Measurements from ENCODE around the gene GPR142. TPM values are rescaled to one million over a fixed set of nuclear protein-coding genes. Genes with fewer than 3 reads are reported as not detected.

GPR142 gene
- total RNA-seq, 1 donor from 2014 or later = 4.1 TPM

DNA sequence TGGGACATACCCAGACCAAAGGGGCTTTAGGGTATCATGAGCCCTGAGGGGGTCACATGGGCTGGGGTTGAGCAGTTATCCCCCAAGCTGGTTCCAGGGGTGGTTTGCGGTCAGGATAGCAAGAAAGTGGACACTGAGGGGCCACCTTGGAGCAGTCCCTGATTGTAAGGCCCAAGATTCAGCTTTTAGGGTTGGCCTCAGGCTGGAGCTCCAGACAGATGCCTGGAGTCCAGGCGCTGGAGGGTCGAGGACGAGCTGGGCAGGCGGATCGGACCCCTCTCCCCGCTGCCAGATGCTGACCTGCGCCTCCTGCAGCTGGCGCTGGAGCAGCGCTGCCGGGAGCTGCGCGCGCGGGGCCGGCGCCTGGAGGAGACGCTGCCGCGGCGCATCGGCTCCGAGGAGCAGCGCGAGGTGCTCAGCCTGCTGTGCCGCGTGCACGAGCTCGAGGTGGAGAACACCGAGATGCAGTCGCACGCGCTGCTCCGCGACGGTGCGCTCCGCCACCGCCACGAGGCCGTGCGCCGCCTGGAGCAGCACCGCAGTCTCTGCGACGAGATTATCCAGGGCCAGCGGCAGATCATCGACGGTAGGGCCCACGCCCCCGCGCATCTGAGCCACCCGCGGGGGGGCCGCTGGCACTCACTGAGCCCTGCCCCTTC, 15.6 kb upstream of the GPR142 start:
- H3K36me3 Mint-ChIP-seq = no peaks in the 10 kb centered on the region
- TF ChIP-seq, protein P1, sequence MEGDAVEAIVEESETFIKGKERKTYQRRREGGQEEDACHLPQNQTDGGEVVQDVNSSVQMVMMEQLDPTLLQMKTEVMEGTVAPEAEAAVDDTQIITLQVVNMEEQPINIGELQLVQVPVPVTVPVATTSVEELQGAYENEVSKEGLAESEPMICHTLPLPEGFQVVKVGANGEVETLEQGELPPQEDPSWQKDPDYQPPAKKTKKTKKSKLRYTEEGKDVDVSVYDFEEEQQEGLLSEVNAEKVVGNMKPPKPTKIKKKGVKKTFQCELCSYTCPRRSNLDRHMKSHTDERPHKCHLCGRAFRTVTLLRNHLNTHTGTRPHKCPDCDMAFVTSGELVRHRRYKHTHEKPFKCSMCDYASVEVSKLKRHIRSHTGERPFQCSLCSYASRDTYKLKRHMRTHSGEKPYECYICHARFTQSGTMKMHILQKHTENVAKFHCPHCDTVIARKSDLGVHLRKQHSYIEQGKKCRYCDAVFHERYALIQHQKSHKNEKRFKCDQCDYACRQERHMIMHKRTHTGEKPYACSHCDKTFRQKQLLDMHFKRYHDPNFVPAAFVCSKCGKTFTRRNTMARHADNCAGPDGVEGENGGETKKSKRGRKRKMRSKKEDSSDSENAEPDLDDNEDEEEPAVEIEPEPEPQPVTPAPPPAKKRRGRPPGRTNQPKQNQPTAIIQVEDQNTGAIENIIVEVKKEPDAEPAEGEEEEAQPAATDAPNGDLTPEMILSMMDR (conservative IDR thresholded peaks at IDR 0.05) = peak; percentile 50
- peaks cover 95% of the 10 kb centered on the region for H3K27me3 Mint-ChIP-seq
- no peak overlapping the region for H3K4me3 Mint-ChIP-seq
- H3K9me3 Mint-ChIP-seq = no peaks in the 10 kb centered on the region
- H3K27ac Mint-ChIP-seq = no peak overlapping the region
- no peak for DNase-seq (ENCODE audit: extremely low spot score, unreplicated experiment)
- no peaks in the 10 kb centered on the region for H3K4me1 Mint-ChIP-seq (ENCODE audit: unreplicated experiment)

DNA sequence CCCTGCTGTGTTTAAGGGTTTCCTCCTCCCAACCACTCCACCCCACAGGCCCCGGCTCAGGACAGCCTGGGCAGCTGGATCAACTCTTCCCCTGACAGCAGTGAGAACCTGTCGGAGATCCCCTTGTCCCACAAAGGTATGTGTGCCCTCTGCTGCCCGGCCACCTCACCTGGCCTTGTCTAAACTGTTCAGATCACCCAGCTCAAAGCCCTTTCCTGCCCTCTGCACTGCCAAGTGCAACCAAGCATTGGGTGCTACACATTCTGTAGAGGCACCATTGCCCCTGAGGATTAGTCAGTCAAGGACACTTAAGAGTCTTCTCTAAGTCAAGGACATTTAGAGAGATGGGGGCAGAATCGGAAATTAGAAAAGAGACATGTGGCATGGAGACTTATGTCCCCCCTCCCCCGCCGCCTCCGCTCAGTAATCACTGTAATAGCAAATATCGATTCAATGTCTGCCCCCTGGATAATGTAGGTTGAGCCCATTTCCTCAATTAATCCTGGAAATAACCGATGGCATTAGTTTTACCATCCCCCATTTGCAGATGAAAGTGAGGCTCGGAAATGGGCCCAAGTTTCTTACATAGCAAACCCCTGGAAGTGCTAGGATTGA, 13.8 kb upstream of the GPR142 start:
- H3K9me3 Mint-ChIP-seq = no peaks in the 10 kb centered on the region
- no peak overlapping the region for H3K27ac Mint-ChIP-seq
- H3K4me1 Mint-ChIP-seq (ENCODE audit: unreplicated experiment) = peaks cover 4% of the 10 kb centered on the region
- TF ChIP-seq, protein P1 (conservative IDR thresholded peaks at IDR 0.05) = no peak
- no peak for DNase-seq (ENCODE audit: extremely low spot score, unreplicated experiment)
- no peak overlapping the region for H3K4me3 Mint-ChIP-seq
- peaks cover 85% of the 10 kb centered on the region for H3K27me3 Mint-ChIP-seq
- no peaks in the 10 kb centered on the region for H3K36me3 Mint-ChIP-seq

DNA sequence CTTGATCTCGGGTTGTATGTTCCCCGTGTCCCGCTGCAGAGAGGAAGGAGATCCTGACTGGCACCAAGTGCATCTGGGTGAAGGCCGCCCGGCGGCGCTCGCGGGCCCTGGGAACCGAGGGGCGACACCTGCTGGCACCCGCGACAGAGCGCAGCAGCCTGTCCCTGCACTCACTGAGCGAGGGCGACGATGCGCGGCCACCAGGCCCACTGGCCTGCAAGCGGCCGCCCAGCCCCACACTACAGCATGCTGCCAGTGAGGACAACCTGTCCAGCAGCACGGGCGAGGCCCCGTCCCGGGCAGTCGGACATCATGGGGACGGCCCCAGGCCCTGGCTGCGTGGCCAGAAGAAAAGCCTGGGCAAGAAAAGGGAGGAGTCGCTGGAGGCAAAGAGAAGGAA, 13.2 kb upstream of the GPR142 start:
- Mint-ChIP-seq H3K27me3 (peaks cover 84% of the 10 kb centered on the region), H3K36me3 (no peaks in the 10 kb centered on the region)
- DNase-seq (ENCODE audit: extremely low spot score, unreplicated experiment) = no peak

DNA sequence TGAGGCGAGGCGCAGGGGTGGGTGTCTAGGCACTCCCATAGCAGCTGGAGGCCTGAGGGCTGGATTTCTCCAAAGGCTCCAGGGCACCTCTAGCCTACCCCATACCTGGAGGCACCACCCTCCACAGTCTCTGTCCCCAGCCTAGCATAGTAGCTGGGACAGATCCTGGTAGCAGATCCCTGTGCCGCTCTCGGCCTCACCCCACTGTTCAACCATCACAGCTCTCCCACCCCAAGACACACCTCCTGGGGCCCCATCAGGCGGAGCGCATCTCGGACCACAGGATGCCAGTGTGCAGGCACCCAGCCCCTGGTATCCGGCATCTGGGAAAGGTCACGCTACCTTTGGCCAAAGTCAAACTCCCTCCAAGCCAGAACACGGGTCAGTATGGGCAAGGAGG, 12.7 kb upstream of the GPR142 start:
- Mint-ChIP-seq H3K36me3 (no peaks in the 10 kb centered on the region), H3K9me3 (no peaks in the 10 kb centered on the region), H3K4me1 (ENCODE audit: unreplicated experiment) (peaks cover 4% of the 10 kb centered on the region), H3K27ac (no peak overlapping the region), H3K4me3 (no peak overlapping the region), H3K27me3 (peaks cover 80% of the 10 kb centered on the region)
- TF ChIP-seq, protein P1 (conservative IDR thresholded peaks at IDR 0.05) = no peak
- DNase-seq (ENCODE audit: extremely low spot score, unreplicated experiment) = no peak

More for the DNA sequence above, 13.2 kb upstream of the GPR142 start:
- Mint-ChIP-seq H3K4me1 (ENCODE audit: unreplicated experiment) (peaks cover 4% of the 10 kb centered on the region), H3K27ac (no peak overlapping the region), H3K9me3 (no peaks in the 10 kb centered on the region), H3K4me3 (no peak overlapping the region)
- TF ChIP-seq, protein P1 (conservative IDR thresholded peaks at IDR 0.05) = peak; percentile 83

DNA sequence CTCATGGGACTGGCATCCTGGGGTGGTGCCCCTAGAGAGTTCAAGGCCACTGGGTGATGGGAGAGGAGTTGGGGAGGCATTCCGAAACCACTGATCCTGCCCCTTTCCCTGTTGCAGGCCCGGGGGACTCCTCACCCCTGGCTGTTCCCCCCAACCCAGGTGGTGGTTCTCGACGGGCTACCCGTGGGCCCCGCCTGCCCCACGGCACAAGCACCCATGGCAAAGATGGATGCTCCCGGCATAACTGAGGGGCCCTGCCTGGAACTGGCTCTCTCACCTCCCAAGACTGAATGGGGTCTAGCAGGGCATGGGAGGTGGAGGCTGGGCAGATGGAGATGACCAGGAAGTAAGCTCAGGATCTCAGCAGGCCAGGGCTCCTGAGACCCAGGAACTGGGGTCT, 12.2 kb upstream of the GPR142 start:
- H3K4me1 Mint-ChIP-seq (ENCODE audit: unreplicated experiment) = peaks cover 4% of the 10 kb centered on the region
- H3K27ac Mint-ChIP-seq = no peak overlapping the region
- TF ChIP-seq, protein P1 (conservative IDR thresholded peaks at IDR 0.05) = no peak
- no peaks in the 10 kb centered on the region for H3K36me3 Mint-ChIP-seq
- H3K4me3 Mint-ChIP-seq = no peak overlapping the region
- no peak for DNase-seq (ENCODE audit: extremely low spot score, unreplicated experiment)
- no peaks in the 10 kb centered on the region for H3K9me3 Mint-ChIP-seq
- H3K27me3 Mint-ChIP-seq = peaks cover 75% of the 10 kb centered on the region

Data from type B pancreatic cell (in vitro differentiated cells).